ENCODE measurements around the gene C16orf87. TPM values are rescaled to one million over a fixed set of nuclear protein-coding genes. Genes with fewer than 3 reads are reported as not detected.

C16orf87 gene
- total and polyA plus RNA-seq, 9 of the 15 experiments (the other 6 are each of a cell fraction or from before 2014, with no cell fraction given), result 7.8 to 16.7 (median 10.5) TPM

DNA sequence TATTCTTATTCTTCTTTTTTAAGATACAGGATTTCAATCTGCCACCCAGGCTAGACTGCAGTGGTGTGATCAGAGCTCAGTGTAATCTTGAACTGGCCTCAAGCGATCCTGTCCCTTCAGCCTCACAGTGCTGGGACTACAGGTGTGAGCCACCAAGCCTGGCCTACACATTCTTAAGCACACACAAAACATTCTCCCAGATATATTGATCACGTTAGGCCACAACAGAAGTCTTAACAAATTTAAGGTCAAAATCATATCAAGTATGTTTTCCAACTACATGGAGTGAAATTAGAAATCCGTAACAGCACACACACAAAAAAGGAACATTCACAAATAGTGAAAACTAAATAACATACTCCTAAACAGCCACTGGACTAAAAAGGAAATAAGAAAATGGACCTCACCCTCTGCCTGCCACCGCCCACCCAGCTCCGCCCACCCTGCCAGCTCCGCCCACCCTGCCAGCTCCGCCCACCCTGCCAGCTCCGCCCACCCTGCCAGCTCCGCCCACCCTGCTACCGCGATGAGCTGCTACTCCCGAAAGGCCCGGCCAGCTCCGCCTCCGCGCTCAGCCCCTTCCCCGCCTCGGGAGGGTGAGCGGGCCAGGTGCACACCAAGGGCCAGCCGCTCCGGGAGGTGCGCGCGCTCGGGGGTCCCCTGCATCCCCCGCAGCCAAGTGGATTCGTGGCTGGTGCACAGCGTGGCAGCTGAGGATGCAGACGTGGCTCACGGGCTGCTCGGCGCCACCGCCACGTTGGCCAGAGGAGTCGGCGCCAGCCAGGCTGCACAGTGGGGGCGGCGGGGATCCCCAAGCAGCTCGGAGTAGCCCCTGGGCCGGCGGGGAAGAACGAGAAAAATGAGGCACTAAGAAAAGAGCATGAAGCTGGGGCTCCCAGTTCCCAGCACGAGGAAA lies 41.2 kb downstream of the C16orf87 start (continued):
- TF ChIP-seq ZNF282 (CRISPR knock-in tag; IDR thresholded peaks at IDR 0.05), result no peak
- TF ChIP-seq, protein P1, sequence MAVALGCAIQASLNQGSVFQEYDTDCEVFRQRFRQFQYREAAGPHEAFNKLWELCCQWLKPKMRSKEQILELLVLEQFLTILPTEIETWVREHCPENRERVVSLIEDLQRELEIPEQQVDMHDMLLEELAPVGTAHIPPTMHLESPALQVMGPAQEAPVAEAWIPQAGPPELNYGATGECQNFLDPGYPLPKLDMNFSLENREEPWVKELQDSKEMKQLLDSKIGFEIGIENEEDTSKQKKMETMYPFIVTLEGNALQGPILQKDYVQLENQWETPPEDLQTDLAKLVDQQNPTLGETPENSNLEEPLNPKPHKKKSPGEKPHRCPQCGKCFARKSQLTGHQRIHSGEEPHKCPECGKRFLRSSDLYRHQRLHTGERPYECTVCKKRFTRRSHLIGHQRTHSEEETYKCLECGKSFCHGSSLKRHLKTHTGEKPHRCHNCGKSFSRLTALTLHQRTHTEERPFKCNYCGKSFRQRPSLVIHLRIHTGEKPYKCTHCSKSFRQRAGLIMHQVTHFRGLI (CRISPR knock-in tag; IDR thresholded peaks at IDR 0.05), result no peak
- TF ChIP-seq TFAM (CRISPR knock-in tag; conservative IDR thresholded peaks at IDR 0.05), result no peak
- TF ChIP-seq, protein P2, sequence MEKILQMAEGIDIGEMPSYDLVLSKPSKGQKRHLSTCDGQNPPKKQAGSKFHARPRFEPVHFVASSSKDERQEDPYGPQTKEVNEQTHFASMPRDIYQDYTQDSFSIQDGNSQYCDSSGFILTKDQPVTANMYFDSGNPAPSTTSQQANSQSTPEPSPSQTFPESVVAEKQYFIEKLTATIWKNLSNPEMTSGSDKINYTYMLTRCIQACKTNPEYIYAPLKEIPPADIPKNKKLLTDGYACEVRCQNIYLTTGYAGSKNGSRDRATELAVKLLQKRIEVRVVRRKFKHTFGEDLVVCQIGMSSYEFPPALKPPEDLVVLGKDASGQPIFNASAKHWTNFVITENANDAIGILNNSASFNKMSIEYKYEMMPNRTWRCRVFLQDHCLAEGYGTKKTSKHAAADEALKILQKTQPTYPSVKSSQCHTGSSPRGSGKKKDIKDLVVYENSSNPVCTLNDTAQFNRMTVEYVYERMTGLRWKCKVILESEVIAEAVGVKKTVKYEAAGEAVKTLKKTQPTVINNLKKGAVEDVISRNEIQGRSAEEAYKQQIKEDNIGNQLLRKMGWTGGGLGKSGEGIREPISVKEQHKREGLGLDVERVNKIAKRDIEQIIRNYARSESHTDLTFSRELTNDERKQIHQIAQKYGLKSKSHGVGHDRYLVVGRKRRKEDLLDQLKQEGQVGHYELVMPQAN (IDR thresholded peaks at IDR 0.05; ENCODE audit: borderline replicate concordance), result no peak
- TF ChIP-seq, protein P3, sequence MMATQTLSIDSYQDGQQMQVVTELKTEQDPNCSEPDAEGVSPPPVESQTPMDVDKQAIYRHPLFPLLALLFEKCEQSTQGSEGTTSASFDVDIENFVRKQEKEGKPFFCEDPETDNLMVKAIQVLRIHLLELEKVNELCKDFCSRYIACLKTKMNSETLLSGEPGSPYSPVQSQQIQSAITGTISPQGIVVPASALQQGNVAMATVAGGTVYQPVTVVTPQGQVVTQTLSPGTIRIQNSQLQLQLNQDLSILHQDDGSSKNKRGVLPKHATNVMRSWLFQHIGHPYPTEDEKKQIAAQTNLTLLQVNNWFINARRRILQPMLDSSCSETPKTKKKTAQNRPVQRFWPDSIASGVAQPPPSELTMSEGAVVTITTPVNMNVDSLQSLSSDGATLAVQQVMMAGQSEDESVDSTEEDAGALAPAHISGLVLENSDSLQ (IDR thresholded peaks at IDR 0.05), result no peak
- TF ChIP-seq MYBL2 (IDR thresholded peaks at IDR 0.05; ENCODE audit: low read depth), result no peak
- TF ChIP-seq MYBL2 (CRISPR knock-in tag; IDR thresholded peaks at IDR 0.05; ENCODE audit: borderline replicate concordance), result no peak
- TF ChIP-seq NR2C1 (IDR thresholded peaks at IDR 0.05), result no peak
- TF ChIP-seq NR2C1 (tag; IDR thresholded peaks at IDR 0.05), result no peak
- TF ChIP-seq, protein P4, sequence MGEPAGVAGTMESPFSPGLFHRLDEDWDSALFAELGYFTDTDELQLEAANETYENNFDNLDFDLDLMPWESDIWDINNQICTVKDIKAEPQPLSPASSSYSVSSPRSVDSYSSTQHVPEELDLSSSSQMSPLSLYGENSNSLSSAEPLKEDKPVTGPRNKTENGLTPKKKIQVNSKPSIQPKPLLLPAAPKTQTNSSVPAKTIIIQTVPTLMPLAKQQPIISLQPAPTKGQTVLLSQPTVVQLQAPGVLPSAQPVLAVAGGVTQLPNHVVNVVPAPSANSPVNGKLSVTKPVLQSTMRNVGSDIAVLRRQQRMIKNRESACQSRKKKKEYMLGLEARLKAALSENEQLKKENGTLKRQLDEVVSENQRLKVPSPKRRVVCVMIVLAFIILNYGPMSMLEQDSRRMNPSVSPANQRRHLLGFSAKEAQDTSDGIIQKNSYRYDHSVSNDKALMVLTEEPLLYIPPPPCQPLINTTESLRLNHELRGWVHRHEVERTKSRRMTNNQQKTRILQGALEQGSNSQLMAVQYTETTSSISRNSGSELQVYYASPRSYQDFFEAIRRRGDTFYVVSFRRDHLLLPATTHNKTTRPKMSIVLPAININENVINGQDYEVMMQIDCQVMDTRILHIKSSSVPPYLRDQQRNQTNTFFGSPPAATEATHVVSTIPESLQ (CRISPR knock-in tag; IDR thresholded peaks at IDR 0.05), result no peak
- no peak for TF ChIP-seq ZKSCAN3 (CRISPR knock-in tag; IDR thresholded peaks at IDR 0.05)
- TF ChIP-seq HDGF (IDR thresholded peaks at IDR 0.05), result no peak
- no peak for TF ChIP-seq CHD4 (IDR thresholded peaks at IDR 0.05; ENCODE audit: insufficient read depth, insufficient replicate concordance, low read depth, low read length, poor library complexity, severe bottlenecking)
- peak; percentile 49 for TF ChIP-seq RBM22 (IDR thresholded peaks at IDR 0.05; ENCODE audit: low read depth, low read length, poor library complexity, severe bottlenecking)
- TF ChIP-seq POLR2G (IDR thresholded peaks at IDR 0.05; ENCODE audit: low read depth, low read length), result peak; percentile 92
- TF ChIP-seq, protein P5, sequence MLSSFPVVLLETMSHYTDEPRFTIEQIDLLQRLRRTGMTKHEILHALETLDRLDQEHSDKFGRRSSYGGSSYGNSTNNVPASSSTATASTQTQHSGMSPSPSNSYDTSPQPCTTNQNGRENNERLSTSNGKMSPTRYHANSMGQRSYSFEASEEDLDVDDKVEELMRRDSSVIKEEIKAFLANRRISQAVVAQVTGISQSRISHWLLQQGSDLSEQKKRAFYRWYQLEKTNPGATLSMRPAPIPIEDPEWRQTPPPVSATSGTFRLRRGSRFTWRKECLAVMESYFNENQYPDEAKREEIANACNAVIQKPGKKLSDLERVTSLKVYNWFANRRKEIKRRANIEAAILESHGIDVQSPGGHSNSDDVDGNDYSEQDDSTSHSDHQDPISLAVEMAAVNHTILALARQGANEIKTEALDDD (IDR thresholded peaks at IDR 0.05), result no peak
- no peak for TF ChIP-seq ASH1L (IDR thresholded peaks at IDR 0.05; ENCODE audit: borderline replicate concordance, low read depth, partially characterized antibody)
- TF ChIP-seq ZNF121 (CRISPR knock-in tag; conservative IDR thresholded peaks at IDR 0.05), result no peak
- peak; percentile 32 to 52; a peak in 3 of 4 replicates for TF ChIP-seq NRF1 (conservative IDR thresholded peaks at IDR 0.05 in 1 of 2, IDR thresholded peaks at IDR 0.05 in 1 of 2)
- no peak for TF ChIP-seq ZNF785 (CRISPR knock-in tag; IDR thresholded peaks at IDR 0.05)
